OCI-LY1 (cell line): ENCODE results near the gene TNPO3.

Experiments used
- H2AFZ ChIP-seq: fragments of 200-600 bp; sonication (generic), shearing (Covaris generic); 2 replicates; pipeline ENCODE4 v1.6.0; 2014; ENCODE audit warnings: antibody characterized with exemption, mild to moderate bottlenecking, low read length
- H3F3A ChIP-seq: fragments of 200-600 bp; sonication (generic), shearing (Covaris generic); 2 replicates; pipeline ENCODE4 v1.6.0; 2014; ENCODE audit warnings: mild to moderate bottlenecking, antibody characterized with exemption, low read length, moderate library complexity; ENCODE audit not compliant: insufficient read depth
- H3K27ac ChIP-seq: fragments of 200-600 bp; sonication (generic); 2 replicates; pipeline ENCODE4 v1.5.1; 2014; ENCODE audit warnings: low read length, mixed run types, mild to moderate bottlenecking, low read depth; ENCODE audit not compliant: poor library complexity, severe bottlenecking
- H3K27me3 ChIP-seq: fragments of 200-600 bp; sonication (generic); 2 replicates; pipeline ENCODE4 v1.6.0; 2014; ENCODE audit warnings: antibody characterized with exemption, mild to moderate bottlenecking, low read length, moderate library complexity; ENCODE audit not compliant: insufficient read depth
- H3K36me3 ChIP-seq: fragments of 200-600 bp; sonication (generic); 2 replicates; pipeline ENCODE4 v1.6.1; 2014; ENCODE audit warnings: mild to moderate bottlenecking, antibody characterized with exemption, low read length, moderate library complexity, mixed read lengths; ENCODE audit not compliant: insufficient read depth
- H3K4me1 ChIP-seq: fragments of 200-600 bp; sonication (generic); 2 replicates; pipeline ENCODE4 v1.5.1; 2014; ENCODE audit warnings: mild to moderate bottlenecking, low read length, moderate library complexity; ENCODE audit not compliant: insufficient read depth, severe bottlenecking
- H3K4me2 ChIP-seq: fragments of 200-600 bp; sonication (generic), shearing (Covaris generic); 2 replicates; pipeline ENCODE4 v1.6.1; 2014; ENCODE audit warnings: low read length
- H3K4me3 ChIP-seq: fragments of 200-600 bp; sonication (generic); 2 replicates; pipeline ENCODE4 v1.5.1; 2014; ENCODE audit warnings: low read length, low read depth, mild to moderate bottlenecking, mixed read lengths; ENCODE audit not compliant: poor library complexity, severe bottlenecking
- H3K79me2 ChIP-seq: fragments of 200-600 bp; shearing (Covaris generic); 2 replicates; pipeline ENCODE4 v1.6.1; 2016; ENCODE audit warnings: mixed run types, low read length, mixed read lengths; ENCODE audit not compliant: insufficient read depth
- H3K9ac ChIP-seq: fragments of 200-600 bp; sonication (generic), shearing (Covaris generic); 2 replicates; pipeline ENCODE4 v1.6.1; 2014; ENCODE audit warnings: mild to moderate bottlenecking, low read length, mixed read lengths
- H3K9me2 ChIP-seq: fragments of 200-600 bp; sonication (generic), shearing (Covaris generic); 2 replicates; pipeline ENCODE4 v1.6.1; 2014; ENCODE audit warnings: low read depth, mild to moderate bottlenecking, low read length, mixed read lengths
- H3K9me3 ChIP-seq: fragments of 200-600 bp; shearing (Covaris generic); 2 replicates; pipeline ENCODE4 v1.6.1; 2014; ENCODE audit warnings: low read length, mixed read lengths
- H4K20me1 ChIP-seq: fragments of 200-600 bp; sonication (generic), shearing (Covaris generic); 2 replicates; pipeline ENCODE4 v1.6.0; 2016; ENCODE audit warnings: mild to moderate bottlenecking, low read length; ENCODE audit not compliant: insufficient read depth
- CTCF ChIP-seq: fragments of 200-600 bp; sonication (generic), shearing (Covaris generic); IDR thresholded peaks from 2 replicates; pipeline ENCODE4 v1.5.1; 2017; ENCODE audit warnings: mild to moderate bottlenecking, antibody characterized with exemption, low read length, moderate library complexity, mixed read lengths
- EZH2 ChIP-seq: fragments of 200-600 bp; sonication (generic), shearing (Covaris generic); IDR thresholded peaks from 2 replicates; pipeline ENCODE4 v1.8.0; 2017; ENCODE audit warnings: borderline replicate concordance, mixed run types, mild to moderate bottlenecking, antibody characterized with exemption, low read length, moderate library complexity, mixed read lengths

Gene TNPO3

GRCh38 chr7:128982105-128982504 lies 72.8 kb downstream of the TNPO3 start:
- Histone ChIP-seq H3K36me3 (peaks cover 95% of the 10 kb centered on the region), H3K9me2 (no peaks in the 10 kb centered on the region)
- TF ChIP-seq EZH2, result no peak
- TF ChIP-seq CTCF, result no peak

DNA sequence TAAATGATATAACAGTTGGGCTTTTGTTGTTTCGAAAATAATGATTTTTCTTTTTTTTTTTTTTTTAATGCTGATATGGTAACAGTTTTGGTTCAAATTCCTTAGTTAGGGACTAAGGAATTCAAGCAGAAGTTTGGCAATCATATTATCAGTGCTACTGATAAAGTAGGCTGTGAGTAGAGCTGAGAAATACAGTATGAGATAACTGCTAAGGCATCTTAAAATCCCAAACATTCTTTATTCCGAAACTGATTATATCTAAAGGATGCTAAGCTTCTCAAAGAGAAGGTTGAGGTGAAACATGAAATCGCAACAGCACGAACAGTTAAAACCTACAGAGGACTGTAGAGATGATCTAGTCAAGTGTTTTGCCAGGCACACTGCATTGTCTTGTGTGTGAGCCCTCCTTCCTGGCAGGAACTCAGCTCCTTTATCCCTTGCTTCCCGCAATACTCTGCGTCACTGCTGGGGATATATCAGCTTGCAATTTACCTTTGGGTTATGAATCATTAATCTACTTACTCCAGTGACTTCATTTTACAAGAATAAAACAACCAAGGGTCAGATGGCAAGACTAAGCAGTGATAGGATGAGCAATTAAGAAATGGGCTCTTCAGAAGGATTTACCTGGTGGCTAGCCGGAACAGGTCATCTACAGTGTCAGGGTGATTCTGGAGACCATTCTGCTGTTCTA lies 80.5 kb downstream of the TNPO3 start:
- no peak for TF ChIP-seq EZH2
- TF ChIP-seq CTCF, result no peak
- no peaks in the 10 kb centered on the region for H3K9me3 ChIP-seq
- H3K4me1 ChIP-seq, result no peaks in the 10 kb centered on the region
- no peak overlapping the region for H3K9ac ChIP-seq
- H3K36me3 ChIP-seq, result peaks cover 93% of the 10 kb centered on the region
- no peaks in the 10 kb centered on the region for H3K79me2 ChIP-seq
- H3F3A ChIP-seq, result no peaks in the 10 kb centered on the region
- no peak overlapping the region for H3K27ac ChIP-seq
- no peak overlapping the region for H2AFZ ChIP-seq
- H3K4me2 ChIP-seq, result no peak overlapping the region
- no peaks in the 10 kb centered on the region for H3K9me2 ChIP-seq
- no peaks in the 10 kb centered on the region for H3K27me3 ChIP-seq
- H3K4me3 ChIP-seq, result no peak overlapping the region
- no peaks in the 10 kb centered on the region for H4K20me1 ChIP-seq

More at GRCh38 chr7:128982105-128982504, 72.8 kb downstream of the TNPO3 start:
- no peaks in the 10 kb centered on the region for H3K4me1 ChIP-seq
- H3K27ac ChIP-seq, result no peak overlapping the region
- no peaks in the 10 kb centered on the region for H4K20me1 ChIP-seq
- no peaks in the 10 kb centered on the region for H3K9me3 ChIP-seq
- no peak overlapping the region for H3K4me2 ChIP-seq
- H3F3A ChIP-seq, result no peaks in the 10 kb centered on the region
- no peak overlapping the region for H2AFZ ChIP-seq
- no peaks in the 10 kb centered on the region for H3K79me2 ChIP-seq
- H3K27me3 ChIP-seq, result no peaks in the 10 kb centered on the region
- no peak overlapping the region for H3K9ac ChIP-seq
- no peak overlapping the region for H3K4me3 ChIP-seq

DNA sequence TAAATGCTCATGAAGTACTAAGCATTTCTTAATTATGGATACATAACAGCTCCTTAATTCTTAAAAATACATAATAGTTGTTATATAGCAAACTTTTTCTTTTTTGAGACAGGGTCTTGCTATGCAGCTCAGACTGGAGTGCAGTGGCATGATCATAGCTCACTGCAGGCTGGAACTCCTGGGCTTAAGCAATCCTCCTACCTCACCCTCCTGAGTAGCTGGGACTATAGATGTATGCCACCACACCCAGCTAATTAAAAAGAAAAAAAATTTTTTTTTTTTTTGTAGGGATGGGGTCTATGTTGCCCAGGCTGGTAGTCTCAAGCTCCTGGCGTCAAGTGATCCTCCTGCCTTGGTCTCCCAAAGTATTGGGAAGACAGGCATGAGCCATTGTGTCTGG lies 86.3 kb downstream of the TNPO3 start:
- Histone ChIP-seq H3K79me2 (no peaks in the 10 kb centered on the region), H3K9ac (no peak overlapping the region), H3K9me3 (no peaks in the 10 kb centered on the region), H3K9me2 (no peaks in the 10 kb centered on the region), H3K27me3 (no peaks in the 10 kb centered on the region), H3K27ac (no peak overlapping the region), H3F3A (no peaks in the 10 kb centered on the region), H2AFZ (no peak overlapping the region), H3K4me3 (no peak overlapping the region), H3K4me1 (peaks cover 4% of the 10 kb centered on the region), H3K36me3 (peaks cover 94% of the 10 kb centered on the region), H3K4me2 (no peak overlapping the region), H4K20me1 (no peaks in the 10 kb centered on the region)
- TF ChIP-seq EZH2 (no peak), CTCF (no peak)
